Keratinocyte (primary cell): ENCODE results near the gene PTGDS. TPM values are rescaled to one million over a fixed set of nuclear protein-coding genes. Genes with fewer than 3 reads are reported as not detected.

Experiments used
- DNase-seq: peaks from one replicate; pipeline ENCODE4 v3.0.0-alpha.2; 2011; ENCODE audit warnings: low read depth, missing footprints, low spot score
- FAIRE-seq: peaks from 2 replicates; lab custom pipeline; 2011; peaks lifted over from hg19 to GRCh38; lab: Jason Lieb, UNC
- H2AFZ ChIP-seq: 2 replicates; pipeline ENCODE4 v1.6.0; 2012; ENCODE audit warnings: low read length, control low read depth, inconsistent platforms; ENCODE audit not compliant: control insufficient read depth
- H3K27ac ChIP-seq: 2 replicates; pipeline ENCODE4 v1.5.1; 2011; ENCODE audit warnings: low read length; ENCODE audit not compliant: control insufficient read depth, insufficient read depth
- H3K27me3 ChIP-seq: 3 replicates; pipeline ENCODE4 v1.6.0; 2011; ENCODE audit warnings: low read length; ENCODE audit not compliant: control insufficient read depth, insufficient read depth; ENCODE audit errors: extremely low read depth
- H3K36me3 ChIP-seq, 2 experiments: 2 replicates in 1 of 2; 3 replicates in 1 of 2; pipeline ENCODE4 v1.5.1; 2011; ENCODE audit warnings: low read length in 2 of 2, mild to moderate bottlenecking in 1 of 2; ENCODE audit not compliant: control insufficient read depth in 2 of 2, insufficient read depth in 2 of 2; ENCODE audit errors: extremely low read depth in 1 of 2
- H3K4me1 ChIP-seq: 3 replicates; pipeline ENCODE4 v1.5.1; 2011; ENCODE audit warnings: low read length; ENCODE audit not compliant: control insufficient read depth, insufficient read depth; ENCODE audit errors: extremely low read depth
- H3K4me2 ChIP-seq: 3 replicates; pipeline ENCODE4 v1.6.0; 2011; ENCODE audit warnings: low read depth, low read length; ENCODE audit not compliant: control insufficient read depth, insufficient read depth; ENCODE audit errors: extremely low read depth
- H3K4me3 ChIP-seq, 3 experiments: fragments of 200-600 bp in 1 of 3; sonication (generic) in 1 of 3; 2 replicates in 2 of 3; 3 replicates in 1 of 3; pipeline ENCODE4 v1.5.1; 2011 to 2016; ENCODE audit warnings: low read length in 3 of 3, mild to moderate bottlenecking in 3 of 3, control low read depth in 2 of 3, inconsistent platforms in 1 of 3, low read depth in 1 of 3, mixed read lengths in 1 of 3, mixed run types in 1 of 3, moderate library complexity in 1 of 3; ENCODE audit not compliant: control insufficient read depth in 2 of 3, insufficient read depth in 2 of 3; ENCODE audit errors: extremely low read depth in 1 of 3
- H3K79me2 ChIP-seq: 2 replicates; pipeline ENCODE4 v1.6.0; 2012; ENCODE audit warnings: low read length; ENCODE audit not compliant: control insufficient read depth, insufficient read depth
- H3K9ac ChIP-seq: 3 replicates; pipeline ENCODE4 v1.6.0; 2011; ENCODE audit warnings: low read length; ENCODE audit not compliant: control insufficient read depth, insufficient read depth; ENCODE audit errors: extremely low read depth
- H3K9me1 ChIP-seq: 3 replicates; pipeline ENCODE4 v1.6.0; 2011; ENCODE audit warnings: low read length; ENCODE audit not compliant: control insufficient read depth, insufficient read depth; ENCODE audit errors: extremely low read depth
- H3K9me3 ChIP-seq: 2 replicates; pipeline ENCODE4 v1.5.1; 2012; ENCODE audit warnings: low read depth, low read length; ENCODE audit not compliant: control insufficient read depth
- H4K20me1 ChIP-seq: 3 replicates; pipeline ENCODE4 v1.6.0; 2011; ENCODE audit warnings: low read length; ENCODE audit not compliant: control insufficient read depth, insufficient read depth; ENCODE audit errors: extremely low read depth
- CTCF ChIP-seq, 3 experiments: IDR thresholded peaks in 1 of 3; conservative IDR thresholded peaks in 1 of 3; optimal IDR thresholded peaks in 1 of 3; 2 replicates in 2 of 3; 3 replicates in 1 of 3; pipeline versions ENCODE3 to v1.5.1; 2011; ENCODE audit warnings: low read length in 3 of 3, mild to moderate bottlenecking in 3 of 3, moderate library complexity in 2 of 3, control low read depth in 1 of 3, inconsistent platforms in 1 of 3; ENCODE audit not compliant: insufficient read depth in 2 of 3; ENCODE audit errors: extremely low read depth in 1 of 3
- EZH2 ChIP-seq: IDR thresholded peaks from one replicate; pipeline ENCODE4 v1.6.1; 2012; ENCODE audit warnings: inconsistent platforms, mild to moderate bottlenecking, low read length, moderate library complexity
- dilution Hi-C: fragments of 300-500 bp; cut with MboI; formaldehyde crosslinking; loops from one replicate; pipeline ENCODE4 v1.7.0; 2020; ENCODE audit warnings: low sequenced_read_pairs; ENCODE audit not compliant: extremely low pct_ligation_motif_present
- polyA plus RNA-seq, 5 experiments: library from polyadenylated mRNA; depleted of rRNA in 3 of 5; stranded (reverse) in 3 of 5; stranded (forward) in 1 of 5; unstranded in 1 of 5; fragments of >200 nt; gene quantifications; 1 replicate in 1 of 5; 2 replicates in 3 of 5; 3 replicates in 1 of 5; pipeline versions ENCODE4 v1.2.1 to v1.2.3, GENCODE V29; 2011 to 2012; ENCODE audit warnings: missing spikeins in 2 of 5, low read depth in 1 of 5, low replicate concordance in 1 of 5

PTGDS gene
- polyA plus RNA-seq, 1 donor (not counting 4 experiments of a cell fraction or from before 2014, with no cell fraction given): not detected

GRCh38 chr9:136988872-136989271, 11.6 kb downstream of the PTGDS start:
- H3K27me3 ChIP-seq: peaks cover 23% of the 10 kb centered on the region
- dilution Hi-C loops: no loop called here
- no peak for TF ChIP-seq EZH2
- no peak for TF ChIP-seq CTCF (optimal IDR thresholded peaks at IDR 0.05 in 1 of 3, IDR thresholded peaks at IDR 0.05 in 1 of 3, conservative IDR thresholded peaks at IDR 0.05 in 1 of 3; ENCODE audit: extremely low read depth in 1 of 3, insufficient read depth in 2 of 3, low read length in 3 of 3)

GRCh38 chr9:136990242-136990911, 13.1 kb downstream of the PTGDS start:
- dilution Hi-C loops: no loop called here
- H3K9ac ChIP-seq: no peak overlapping the region
- no peak overlapping the region for H3K4me2 ChIP-seq

More at GRCh38 chr9:136988872-136989271, 11.6 kb downstream of the PTGDS start:
- Histone ChIP-seq H3K9ac (no peak overlapping the region), H3K4me1 (peaks cover 16% of the 10 kb centered on the region), H3K27ac (no peak overlapping the region), H4K20me1 (peaks cover 3% of the 10 kb centered on the region), H3K4me2 (no peak overlapping the region), H2AFZ (no peak overlapping the region), H3K36me3 (peaks cover 0 to 7% of the 10 kb centered on the region in 2 experiments), H3K79me2 (no peaks in the 10 kb centered on the region), H3K9me1 (no peaks in the 10 kb centered on the region), H3K9me3 (no peaks in the 10 kb centered on the region), H3K4me3 (no peak overlapping the region)
- no peak for FAIRE-seq
- no peak for DNase-seq

More at GRCh38 chr9:136990242-136990911, 13.1 kb downstream of the PTGDS start:
- Histone ChIP-seq H3K27me3 (peaks cover 8% of the 10 kb centered on the region), H3K4me3 (no peak overlapping the region), H3K4me1 (peaks cover 25% of the 10 kb centered on the region), H3K9me3 (no peaks in the 10 kb centered on the region), H3K36me3 (peaks cover 0 to 10% of the 10 kb centered on the region in 2 experiments), H3K27ac (no peak overlapping the region), H2AFZ (no peak overlapping the region), H3K9me1 (no peaks in the 10 kb centered on the region), H3K79me2 (no peaks in the 10 kb centered on the region), H4K20me1 (peaks cover 3% of the 10 kb centered on the region)
- no peak for DNase-seq
- no peak for TF ChIP-seq CTCF (optimal IDR thresholded peaks at IDR 0.05 in 1 of 3, IDR thresholded peaks at IDR 0.05 in 1 of 3, conservative IDR thresholded peaks at IDR 0.05 in 1 of 3; ENCODE audit: extremely low read depth in 1 of 3, insufficient read depth in 2 of 3, low read length in 3 of 3)
- TF ChIP-seq EZH2: no peak
- FAIRE-seq: no peak
